Embryonic facial prominence (tissue), 1 donor: ENCODE measurements around the gene LMX1A.

ENCODE experiments used
- DNase-seq: peaks from one replicate; pipeline ENCODE4 v3.0.0-alpha.2; 2016; ENCODE audit errors: extremely low spot score

Gene LMX1A

DNA sequence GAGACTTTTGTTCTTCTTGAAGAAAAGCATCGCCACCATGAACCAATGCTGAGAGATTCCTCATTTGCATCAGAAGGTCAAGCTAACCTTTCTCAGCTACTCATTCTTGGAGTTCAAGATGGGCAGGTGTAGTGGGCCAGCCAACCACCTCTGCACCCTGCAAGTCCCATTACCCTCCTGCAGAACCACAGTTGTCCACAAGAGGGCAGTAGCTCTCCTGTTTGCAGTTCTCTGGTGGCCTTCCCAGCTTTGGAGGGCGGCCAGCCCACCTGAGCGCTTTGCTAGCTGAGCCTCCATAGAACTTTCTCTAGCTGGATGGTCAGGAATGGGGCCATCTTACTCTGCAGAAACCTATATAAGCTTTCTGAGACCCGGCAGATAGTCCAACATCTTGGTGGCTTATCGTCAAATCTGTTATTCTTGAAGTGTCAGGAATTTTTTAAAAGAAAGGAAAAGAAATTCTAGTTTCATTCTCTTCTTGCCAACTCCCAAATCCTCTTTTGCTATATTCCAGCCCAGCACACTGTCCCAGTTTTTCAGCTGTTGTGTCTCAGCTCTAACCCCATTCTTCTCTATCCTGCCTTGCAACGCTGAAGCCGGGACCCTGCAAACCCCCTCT lies 11.0 kb upstream of the LMX1A start:
- no peak for DNase-seq

- no peak for DNase-seq
Observed at GRCh38 chr1:165365341-165365740, 8.8 kb upstream of the LMX1A start.

GRCh38 chr1:165364568-165365133 lies 8.1 kb upstream of the LMX1A start:
- DNase-seq: no peak

DNA sequence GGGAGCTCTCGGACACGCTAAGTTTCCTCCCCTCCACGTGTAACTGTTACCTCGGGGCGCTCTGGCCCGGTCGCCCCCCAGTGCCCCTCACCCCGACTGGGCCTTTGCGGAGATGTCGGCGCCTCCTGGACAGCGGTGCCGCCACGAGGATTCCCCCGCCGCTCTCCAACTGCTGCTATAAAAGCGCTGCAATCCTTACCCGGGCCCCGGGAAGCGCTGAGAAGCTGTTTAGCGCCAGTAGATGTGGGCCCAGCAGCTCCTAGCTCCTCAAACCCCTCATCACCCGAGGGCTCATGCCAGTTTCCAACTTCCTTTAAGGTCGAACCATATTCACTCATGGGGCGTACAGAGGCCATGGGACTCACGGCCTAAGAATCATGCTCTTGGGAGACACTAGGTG lies 361 bp upstream of the LMX1A start:
- no peak for DNase-seq

DNA sequence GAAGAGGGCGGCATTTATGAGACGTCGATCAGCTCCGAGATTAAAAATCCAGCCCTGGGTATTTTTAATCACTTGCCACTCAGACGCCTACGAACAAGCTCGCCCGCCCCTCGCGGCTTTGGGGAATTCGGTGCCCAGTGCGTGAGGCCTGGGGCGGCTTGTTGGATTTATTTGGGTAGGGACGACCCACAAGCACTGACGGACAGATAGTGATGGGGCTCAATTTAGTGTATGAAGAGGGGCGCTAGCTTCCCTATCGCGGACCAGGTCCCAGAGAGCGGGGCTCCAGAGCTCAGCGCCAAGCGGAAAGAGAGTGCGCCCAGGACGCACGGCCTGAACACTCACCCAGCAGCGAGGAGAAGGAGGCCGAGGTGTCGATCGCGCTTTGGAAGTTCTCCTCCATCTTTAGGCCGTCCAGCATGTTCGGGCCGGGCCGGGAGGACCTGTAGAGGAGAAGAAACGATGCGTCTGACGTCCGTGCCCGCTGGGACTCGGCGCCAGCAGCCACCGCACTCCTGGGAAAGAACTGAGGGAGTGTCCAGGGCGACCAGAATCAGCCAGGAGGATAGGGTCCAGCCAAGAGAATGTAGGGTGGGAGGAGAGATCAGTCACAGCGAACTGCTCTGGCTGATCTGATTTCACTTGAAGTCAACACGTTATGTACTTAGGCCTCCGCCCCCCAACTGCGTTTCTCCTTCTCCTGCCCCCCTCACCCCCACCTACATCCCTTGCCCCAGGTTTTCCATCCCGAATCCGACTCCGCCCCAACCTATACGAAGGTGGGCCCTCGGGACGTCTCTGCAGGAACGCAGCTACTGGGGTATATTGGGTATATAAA lies 1.2 kb downstream of the LMX1A start:
- no peak for DNase-seq

GRCh38 chr1:165354739-165355138 lies 1.8 kb downstream of the LMX1A start:
- DNase-seq: no peak

DNA sequence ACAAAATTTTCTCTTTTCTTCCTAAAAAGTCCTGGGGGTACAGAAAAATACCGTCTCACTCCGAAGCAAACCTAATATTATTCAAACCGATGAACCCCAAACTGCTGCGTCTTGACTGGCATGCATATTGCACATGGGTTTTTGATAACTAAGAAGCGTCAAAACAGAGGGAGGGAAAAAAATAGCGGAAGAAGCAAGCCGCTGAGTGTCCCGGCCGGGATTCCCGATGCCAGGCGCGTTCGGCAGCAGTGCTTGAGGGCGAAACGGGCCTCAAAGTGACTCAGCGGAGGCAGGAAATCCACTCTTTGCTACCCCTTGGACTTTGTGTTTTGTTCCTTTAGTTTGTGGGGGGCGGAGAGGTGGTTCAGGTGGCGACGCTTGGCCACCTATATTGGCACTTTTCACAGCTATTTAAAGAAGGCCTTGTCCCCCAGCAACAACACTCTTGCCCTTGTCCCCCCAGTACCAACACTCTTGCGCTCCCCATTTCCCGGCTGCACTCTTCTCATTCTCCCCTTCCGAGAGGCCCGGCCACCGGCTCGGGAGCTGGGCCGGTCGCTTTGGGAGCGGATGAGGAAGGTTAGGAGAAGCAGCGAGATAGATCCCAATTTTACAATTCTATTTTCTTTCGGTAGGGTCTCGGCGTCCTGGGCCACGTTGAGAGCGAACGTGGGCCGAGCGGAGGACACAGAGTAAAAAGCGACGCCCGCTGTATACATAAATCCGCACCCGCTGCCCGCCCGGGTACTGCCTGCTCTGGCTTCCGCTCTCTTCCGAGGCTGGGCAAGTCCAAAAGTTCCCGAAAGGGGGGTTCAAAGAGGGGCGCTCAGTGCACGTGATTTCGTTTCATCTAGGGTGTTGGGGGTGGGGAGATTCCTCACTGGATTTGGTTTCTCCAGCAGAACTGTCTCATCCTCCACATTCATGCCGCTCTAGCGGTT lies 2.5 kb downstream of the LMX1A start:
- DNase-seq: no peak

- no peak for DNase-seq
Observed at GRCh38 chr1:165352442-165353293, 3.8 kb downstream of the LMX1A start.

- DNase-seq: no peak
Observed at GRCh38 chr1:165351863-165352441, 4.6 kb downstream of the LMX1A start.

DNA sequence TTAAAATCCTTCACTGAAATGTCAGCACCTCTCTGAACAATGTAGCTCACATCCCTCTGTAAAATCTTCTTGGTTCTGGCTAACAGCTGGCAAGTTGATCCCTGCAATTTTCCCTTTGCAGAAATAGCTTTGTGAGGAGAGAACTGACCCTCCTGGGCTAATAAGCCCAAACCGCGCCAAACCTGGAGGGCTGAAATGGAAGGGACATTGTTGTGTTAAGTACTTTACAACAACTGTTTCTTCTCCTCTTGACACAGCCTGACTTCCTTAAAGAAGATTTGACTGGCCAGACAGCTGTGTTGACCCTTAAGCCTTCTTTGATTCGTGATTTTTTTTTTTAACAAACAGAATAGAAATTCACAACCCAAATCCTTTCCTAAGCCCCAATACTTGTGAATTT lies 5.7 kb downstream of the LMX1A start:
- DNase-seq: no peak

GRCh38 chr1:165345502-165345901 lies 11.0 kb downstream of the LMX1A start:
- no peak for DNase-seq

DNA sequence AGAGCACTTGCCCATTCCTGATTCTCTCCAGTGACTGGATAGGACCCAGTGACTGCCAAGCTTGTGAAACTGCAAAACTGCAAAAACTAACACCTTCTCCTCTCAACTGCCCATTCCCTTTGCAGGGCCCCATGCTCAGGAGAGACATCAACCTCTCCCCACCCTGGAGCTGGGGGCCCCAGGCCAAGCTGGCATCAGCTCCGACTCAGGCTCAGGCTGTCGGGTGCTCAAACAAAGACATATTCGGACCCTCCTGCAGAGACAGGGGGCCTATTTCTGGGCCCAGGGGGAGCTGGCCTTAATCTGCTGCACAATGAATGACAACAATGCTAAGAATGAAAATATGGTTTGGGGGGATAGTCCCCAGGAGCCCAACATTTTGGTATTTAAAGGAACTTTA lies 11.8 kb downstream of the LMX1A start:
- DNase-seq: no peak

GRCh38 chr1:165344198-165344597 lies 12.3 kb downstream of the LMX1A start:
- DNase-seq: no peak

DNA sequence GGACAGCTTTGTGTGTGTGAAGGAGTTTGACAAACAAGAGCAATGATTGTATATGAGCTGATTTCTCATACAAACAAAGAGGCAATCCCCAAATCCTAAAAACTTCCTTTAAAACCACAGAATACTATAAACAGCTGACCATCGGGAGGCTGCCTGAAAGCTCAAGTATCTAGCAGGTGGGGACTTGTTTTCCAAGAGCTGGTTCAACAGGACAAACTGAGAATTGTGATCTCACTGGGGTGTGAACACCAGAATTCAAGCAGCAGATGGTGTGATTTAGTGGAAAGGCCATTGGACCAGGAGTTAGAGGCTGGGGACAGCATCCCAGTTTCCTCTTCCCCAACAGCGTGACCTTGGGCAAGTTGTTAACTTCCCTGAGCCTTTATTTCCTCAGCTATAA lies 13.9 kb downstream of the LMX1A start:
- no peak for DNase-seq

- no peak for DNase-seq
Observed at GRCh38 chr1:165342168-165342567, 14.3 kb downstream of the LMX1A start.

GRCh38 chr1:165339164-165339563 lies 17.4 kb downstream of the LMX1A start:
- no peak for DNase-seq

DNA sequence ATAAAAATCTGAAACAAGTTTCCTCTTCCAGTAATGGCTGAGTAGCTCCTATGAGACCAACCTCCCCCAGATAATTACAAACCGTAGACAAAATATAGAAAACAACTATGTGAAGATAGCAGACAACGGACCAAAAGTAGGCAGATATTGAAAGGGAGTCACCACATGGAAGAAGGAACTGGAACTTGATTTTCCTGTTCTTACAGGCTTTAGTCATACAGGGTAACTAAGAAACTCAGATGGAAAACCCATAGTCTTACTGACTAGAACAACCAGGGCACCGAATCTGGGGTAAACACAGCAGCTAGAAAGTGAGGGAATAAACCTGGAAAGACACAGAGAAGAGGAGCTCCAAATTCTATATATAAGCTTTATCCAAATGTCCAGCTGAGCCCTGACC lies 26.0 kb downstream of the LMX1A start:
- DNase-seq: no peak

DNA sequence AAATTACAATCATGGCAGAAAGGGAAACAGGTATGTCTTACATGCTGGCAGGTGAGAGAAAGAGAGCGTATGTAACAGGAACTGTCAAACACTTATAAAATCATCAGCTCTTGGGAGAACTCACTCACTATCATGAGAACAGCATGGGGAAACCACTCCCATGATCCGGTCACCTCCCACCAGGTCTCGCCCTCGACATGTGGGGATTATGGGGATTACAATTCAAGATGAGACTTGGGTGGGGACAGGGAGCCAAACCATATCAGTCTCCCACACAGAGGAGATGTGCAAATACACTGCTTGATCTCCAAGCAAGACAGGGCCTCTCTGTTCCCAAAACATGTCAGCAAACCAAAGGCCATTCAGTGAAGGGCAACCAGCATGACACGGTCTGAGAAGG lies 27.4 kb downstream of the LMX1A start:
- DNase-seq: no peak

DNA sequence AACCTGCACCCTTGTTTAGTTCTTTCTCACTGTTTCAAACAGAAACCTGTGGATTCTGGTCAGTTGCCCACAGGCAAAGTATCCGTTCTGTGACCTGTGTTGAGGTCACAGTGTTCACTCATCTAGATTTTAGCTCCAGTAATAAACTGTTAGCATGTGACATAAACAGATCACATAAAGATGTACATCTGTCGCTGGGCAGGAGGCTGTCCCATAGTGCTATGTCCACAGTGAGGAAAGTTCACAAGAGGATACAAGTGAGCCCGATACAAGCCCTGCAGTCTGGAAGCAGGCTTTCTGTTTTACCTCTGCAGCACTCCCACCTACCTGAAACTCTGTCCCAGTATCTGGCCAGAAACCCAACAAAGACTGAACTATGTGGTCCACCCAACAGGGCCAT lies 28.4 kb downstream of the LMX1A start:
- no peak for DNase-seq

- no peak for DNase-seq
Observed at GRCh38 chr1:165327538-165327937, 29.0 kb downstream of the LMX1A start.
